ENCODE results near the gene GNAL.

GRCh38 chr18:11721720-11722119, 32.7 kb downstream of the GNAL start:
- TF ChIP-seq EZH2 (IDR thresholded peaks at IDR 0.05; ENCODE audit: borderline replicate concordance, low read depth, low read length, poor library complexity, severe bottlenecking) (no peak), CTCF (conservative IDR thresholded peaks at IDR 0.05; ENCODE audit: low read depth, low read length) (no peak)

Measured in A673 (cell line).